ENCODE results near the gene ARMH3. TPM values are rescaled to one million over a fixed set of nuclear protein-coding genes. Genes with fewer than 3 reads are reported as not detected.

The ARMH3 gene
- total RNA-seq, 1 experiment from 2014 or later = 17.1 TPM

DNA sequence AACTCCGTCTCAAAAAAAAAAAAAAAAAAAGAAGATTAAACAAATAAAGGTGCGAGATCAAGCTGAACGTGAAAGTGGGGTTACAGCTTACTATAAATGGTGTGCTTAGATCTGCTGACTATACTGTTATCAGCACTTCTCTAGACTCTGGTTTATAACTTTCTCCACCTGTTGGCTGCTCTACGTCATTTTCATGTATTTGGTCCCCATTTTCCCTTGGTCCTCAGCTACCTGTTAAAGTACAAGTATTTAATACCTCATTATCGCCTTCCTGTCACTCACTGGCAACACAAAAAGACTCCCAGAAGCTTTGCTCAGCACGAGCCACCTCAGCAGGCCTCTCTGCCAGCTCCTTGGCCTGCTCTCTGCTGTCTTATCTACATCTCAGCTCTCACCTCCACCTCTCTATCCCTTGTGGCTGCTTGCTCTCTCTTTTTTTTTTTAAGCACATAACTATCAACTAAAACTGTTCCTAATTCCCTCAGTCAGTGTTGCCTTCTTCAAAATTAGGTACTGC, 95.0 kb downstream of the ARMH3 start:
- no peaks in the 10 kb centered on the region for H3K9me3 Mint-ChIP-seq
- DNase-seq (ENCODE audit: low spot score) = no peak
- POLR2A ChIA-PET = interaction anchor here (0.6 kb wide), 1 partner anchor 37 kb away, joined by 3 read pairs; no protein-coding TSS in a partner anchor
- no peaks in the 10 kb centered on the region for H3K4me1 Mint-ChIP-seq
- H3K4me3 Mint-ChIP-seq = no peak overlapping the region
- H3K27ac Mint-ChIP-seq = no peak overlapping the region
- ATAC-seq = no peak
- CTCF ChIA-PET = interaction anchor here (0.7 to 1.8 kb wide), 5 partner anchors 10 to 171 kb away, joined by 3 to 12 read pairs (median 8); no protein-coding TSS in a partner anchor
- TF ChIP-seq ZBTB21 (CRISPR knock-in tag; IDR thresholded peaks at IDR 0.05; ENCODE audit: borderline replicate concordance) (no peak), FOXJ3 (CRISPR knock-in tag; IDR thresholded peaks at IDR 0.05; ENCODE audit: borderline replicate concordance) (no peak), ZNF138 (CRISPR knock-in tag; conservative IDR thresholded peaks at IDR 0.05) (no peak), PRRX2 (CRISPR knock-in tag; IDR thresholded peaks at IDR 0.05) (no peak)
- TF ChIP-seq, protein P1, sequence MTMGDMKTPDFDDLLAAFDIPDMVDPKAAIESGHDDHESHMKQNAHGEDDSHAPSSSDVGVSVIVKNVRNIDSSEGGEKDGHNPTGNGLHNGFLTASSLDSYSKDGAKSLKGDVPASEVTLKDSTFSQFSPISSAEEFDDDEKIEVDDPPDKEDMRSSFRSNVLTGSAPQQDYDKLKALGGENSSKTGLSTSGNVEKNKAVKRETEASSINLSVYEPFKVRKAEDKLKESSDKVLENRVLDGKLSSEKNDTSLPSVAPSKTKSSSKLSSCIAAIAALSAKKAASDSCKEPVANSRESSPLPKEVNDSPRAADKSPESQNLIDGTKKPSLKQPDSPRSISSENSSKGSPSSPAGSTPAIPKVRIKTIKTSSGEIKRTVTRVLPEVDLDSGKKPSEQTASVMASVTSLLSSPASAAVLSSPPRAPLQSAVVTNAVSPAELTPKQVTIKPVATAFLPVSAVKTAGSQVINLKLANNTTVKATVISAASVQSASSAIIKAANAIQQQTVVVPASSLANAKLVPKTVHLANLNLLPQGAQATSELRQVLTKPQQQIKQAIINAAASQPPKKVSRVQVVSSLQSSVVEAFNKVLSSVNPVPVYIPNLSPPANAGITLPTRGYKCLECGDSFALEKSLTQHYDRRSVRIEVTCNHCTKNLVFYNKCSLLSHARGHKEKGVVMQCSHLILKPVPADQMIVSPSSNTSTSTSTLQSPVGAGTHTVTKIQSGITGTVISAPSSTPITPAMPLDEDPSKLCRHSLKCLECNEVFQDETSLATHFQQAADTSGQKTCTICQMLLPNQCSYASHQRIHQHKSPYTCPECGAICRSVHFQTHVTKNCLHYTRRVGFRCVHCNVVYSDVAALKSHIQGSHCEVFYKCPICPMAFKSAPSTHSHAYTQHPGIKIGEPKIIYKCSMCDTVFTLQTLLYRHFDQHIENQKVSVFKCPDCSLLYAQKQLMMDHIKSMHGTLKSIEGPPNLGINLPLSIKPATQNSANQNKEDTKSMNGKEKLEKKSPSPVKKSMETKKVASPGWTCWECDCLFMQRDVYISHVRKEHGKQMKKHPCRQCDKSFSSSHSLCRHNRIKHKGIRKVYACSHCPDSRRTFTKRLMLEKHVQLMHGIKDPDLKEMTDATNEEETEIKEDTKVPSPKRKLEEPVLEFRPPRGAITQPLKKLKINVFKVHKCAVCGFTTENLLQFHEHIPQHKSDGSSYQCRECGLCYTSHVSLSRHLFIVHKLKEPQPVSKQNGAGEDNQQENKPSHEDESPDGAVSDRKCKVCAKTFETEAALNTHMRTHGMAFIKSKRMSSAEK (CRISPR knock-in tag; IDR thresholded peaks at IDR 0.05; ENCODE audit: borderline replicate concordance) = no peak
- H3K27me3 Mint-ChIP-seq (ENCODE audit: low read depth) = no peaks in the 10 kb centered on the region
- H3K36me3 Mint-ChIP-seq = peaks cover 9% of the 10 kb centered on the region

GRCh38 chr10:101959346-101959916, 96.5 kb downstream of the ARMH3 start:
- H3K9me3 Mint-ChIP-seq = no peaks in the 10 kb centered on the region
- ATAC-seq (no peak), DNase-seq (ENCODE audit: low spot score) (no peak)
- H3K27ac Mint-ChIP-seq = 0 out of 2 replicates have a peak overlapping the region, but pooled peaks have one; percentile 57
- no peak overlapping the region for H3K4me3 Mint-ChIP-seq
- H3K4me1 Mint-ChIP-seq = no peaks in the 10 kb centered on the region
- no peak for TF ChIP-seq GTF2I (CRISPR knock-in tag; conservative IDR thresholded peaks at IDR 0.05)
- TF ChIP-seq SMAD3 (CRISPR knock-in tag; IDR thresholded peaks at IDR 0.05; ENCODE audit: borderline replicate concordance) = no peak
- no peak for TF ChIP-seq CDX4 (CRISPR knock-in tag; IDR thresholded peaks at IDR 0.05; ENCODE audit: borderline replicate concordance)
- H3K27me3 Mint-ChIP-seq (ENCODE audit: low read depth) = no peaks in the 10 kb centered on the region
- POLR2A ChIA-PET = no interaction called here
- H3K36me3 Mint-ChIP-seq = peaks cover 9% of the 10 kb centered on the region
- CTCF ChIA-PET = interaction anchor here (1.8 to 5.0 kb wide), 4 partner anchors 50 to 119 kb away, joined by 7 to 20 read pairs (median 12); no protein-coding TSS in a partner anchor

DNA sequence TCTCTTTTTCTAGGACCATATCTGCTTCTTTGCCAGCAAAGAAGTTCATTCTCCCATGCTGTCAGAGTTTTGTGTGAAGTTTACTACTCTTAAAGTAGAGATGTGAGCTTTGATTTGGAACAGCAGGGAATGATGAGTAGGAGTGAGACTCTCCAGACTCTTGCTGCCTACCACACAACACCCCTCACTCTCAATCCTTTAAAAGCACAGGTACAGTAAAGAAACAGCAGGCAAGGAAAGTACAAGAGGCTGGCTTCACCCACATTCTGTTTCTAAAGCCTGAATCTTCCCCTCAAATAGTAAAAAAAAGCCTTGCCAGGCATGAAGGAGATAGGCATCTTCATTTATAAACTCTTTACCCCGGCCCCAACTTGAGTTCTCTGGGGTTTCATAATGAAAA, 97.3 kb downstream of the ARMH3 start:
- peaks cover 10% of the 10 kb centered on the region for H3K36me3 Mint-ChIP-seq
- POLR2A ChIA-PET = no interaction called here
- H3K27me3 Mint-ChIP-seq (ENCODE audit: low read depth) = no peaks in the 10 kb centered on the region
- no peaks in the 10 kb centered on the region for H3K4me1 Mint-ChIP-seq
- no peak for TF ChIP-seq PRRX2 (CRISPR knock-in tag; IDR thresholded peaks at IDR 0.05)
- TF ChIP-seq, protein P2, sequence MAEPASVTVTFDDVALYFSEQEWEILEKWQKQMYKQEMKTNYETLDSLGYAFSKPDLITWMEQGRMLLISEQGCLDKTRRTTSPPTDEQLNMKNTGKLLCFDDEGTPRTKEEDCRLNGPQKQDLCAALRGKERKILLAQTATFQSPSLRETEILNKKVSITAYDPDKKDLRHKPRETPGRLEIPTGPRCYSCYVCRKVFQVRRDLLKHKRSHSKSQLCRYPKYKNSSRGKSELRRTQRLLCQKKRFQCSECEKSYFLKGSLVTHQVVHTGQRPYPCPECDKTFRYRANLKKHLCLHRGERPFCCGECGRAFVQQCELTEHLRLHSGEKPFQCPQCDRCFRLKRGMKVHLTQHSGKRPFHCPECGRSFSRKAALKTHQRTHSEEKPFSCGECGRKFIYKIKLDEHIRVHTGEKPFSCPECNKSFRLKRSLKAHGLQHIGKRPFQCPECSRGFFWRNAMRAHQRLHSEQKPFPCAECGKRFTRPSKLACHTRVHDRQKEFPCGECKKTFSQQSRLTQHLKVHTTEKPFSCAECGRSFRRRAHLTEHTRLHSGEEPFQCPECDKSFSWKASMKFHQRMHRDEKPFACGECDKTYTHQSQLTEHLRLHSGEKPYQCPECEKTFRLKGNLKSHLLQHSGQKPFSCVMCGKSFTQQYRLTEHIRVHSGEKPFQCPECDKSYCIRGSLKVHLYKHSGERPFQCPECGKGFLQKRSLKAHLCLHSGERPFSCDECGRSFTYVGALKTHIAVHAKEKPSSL (CRISPR knock-in tag; conservative IDR thresholded peaks at IDR 0.05) = no peak
- TF ChIP-seq, protein P3, sequence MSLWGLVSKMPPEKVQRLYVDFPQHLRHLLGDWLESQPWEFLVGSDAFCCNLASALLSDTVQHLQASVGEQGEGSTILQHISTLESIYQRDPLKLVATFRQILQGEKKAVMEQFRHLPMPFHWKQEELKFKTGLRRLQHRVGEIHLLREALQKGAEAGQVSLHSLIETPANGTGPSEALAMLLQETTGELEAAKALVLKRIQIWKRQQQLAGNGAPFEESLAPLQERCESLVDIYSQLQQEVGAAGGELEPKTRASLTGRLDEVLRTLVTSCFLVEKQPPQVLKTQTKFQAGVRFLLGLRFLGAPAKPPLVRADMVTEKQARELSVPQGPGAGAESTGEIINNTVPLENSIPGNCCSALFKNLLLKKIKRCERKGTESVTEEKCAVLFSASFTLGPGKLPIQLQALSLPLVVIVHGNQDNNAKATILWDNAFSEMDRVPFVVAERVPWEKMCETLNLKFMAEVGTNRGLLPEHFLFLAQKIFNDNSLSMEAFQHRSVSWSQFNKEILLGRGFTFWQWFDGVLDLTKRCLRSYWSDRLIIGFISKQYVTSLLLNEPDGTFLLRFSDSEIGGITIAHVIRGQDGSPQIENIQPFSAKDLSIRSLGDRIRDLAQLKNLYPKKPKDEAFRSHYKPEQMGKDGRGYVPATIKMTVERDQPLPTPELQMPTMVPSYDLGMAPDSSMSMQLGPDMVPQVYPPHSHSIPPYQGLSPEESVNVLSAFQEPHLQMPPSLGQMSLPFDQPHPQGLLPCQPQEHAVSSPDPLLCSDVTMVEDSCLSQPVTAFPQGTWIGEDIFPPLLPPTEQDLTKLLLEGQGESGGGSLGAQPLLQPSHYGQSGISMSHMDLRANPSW (CRISPR knock-in tag; conservative IDR thresholded peaks at IDR 0.05; ENCODE audit: low read depth) = no peak
- no peak for TF ChIP-seq OVOL2 (CRISPR knock-in tag; IDR thresholded peaks at IDR 0.05; ENCODE audit: borderline replicate concordance)
- TF ChIP-seq, protein P4, sequence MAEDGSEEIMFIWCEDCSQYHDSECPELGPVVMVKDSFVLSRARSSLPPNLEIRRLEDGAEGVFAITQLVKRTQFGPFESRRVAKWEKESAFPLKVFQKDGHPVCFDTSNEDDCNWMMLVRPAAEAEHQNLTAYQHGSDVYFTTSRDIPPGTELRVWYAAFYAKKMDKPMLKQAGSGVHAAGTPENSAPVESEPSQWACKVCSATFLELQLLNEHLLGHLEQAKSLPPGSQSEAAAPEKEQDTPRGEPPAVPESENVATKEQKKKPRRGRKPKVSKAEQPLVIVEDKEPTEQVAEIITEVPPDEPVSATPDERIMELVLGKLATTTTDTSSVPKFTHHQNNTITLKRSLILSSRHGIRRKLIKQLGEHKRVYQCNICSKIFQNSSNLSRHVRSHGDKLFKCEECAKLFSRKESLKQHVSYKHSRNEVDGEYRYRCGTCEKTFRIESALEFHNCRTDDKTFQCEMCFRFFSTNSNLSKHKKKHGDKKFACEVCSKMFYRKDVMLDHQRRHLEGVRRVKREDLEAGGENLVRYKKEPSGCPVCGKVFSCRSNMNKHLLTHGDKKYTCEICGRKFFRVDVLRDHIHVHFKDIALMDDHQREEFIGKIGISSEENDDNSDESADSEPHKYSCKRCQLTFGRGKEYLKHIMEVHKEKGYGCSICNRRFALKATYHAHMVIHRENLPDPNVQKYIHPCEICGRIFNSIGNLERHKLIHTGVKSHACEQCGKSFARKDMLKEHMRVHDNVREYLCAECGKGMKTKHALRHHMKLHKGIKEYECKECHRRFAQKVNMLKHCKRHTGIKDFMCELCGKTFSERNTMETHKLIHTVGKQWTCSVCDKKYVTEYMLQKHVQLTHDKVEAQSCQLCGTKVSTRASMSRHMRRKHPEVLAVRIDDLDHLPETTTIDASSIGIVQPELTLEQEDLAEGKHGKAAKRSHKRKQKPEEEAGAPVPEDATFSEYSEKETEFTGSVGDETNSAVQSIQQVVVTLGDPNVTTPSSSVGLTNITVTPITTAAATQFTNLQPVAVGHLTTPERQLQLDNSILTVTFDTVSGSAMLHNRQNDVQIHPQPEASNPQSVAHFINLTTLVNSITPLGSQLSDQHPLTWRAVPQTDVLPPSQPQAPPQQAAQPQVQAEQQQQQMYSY (CRISPR knock-in tag; IDR thresholded peaks at IDR 0.05) = no peak
- TF ChIP-seq, protein P5, sequence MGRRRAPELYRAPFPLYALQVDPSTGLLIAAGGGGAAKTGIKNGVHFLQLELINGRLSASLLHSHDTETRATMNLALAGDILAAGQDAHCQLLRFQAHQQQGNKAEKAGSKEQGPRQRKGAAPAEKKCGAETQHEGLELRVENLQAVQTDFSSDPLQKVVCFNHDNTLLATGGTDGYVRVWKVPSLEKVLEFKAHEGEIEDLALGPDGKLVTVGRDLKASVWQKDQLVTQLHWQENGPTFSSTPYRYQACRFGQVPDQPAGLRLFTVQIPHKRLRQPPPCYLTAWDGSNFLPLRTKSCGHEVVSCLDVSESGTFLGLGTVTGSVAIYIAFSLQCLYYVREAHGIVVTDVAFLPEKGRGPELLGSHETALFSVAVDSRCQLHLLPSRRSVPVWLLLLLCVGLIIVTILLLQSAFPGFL (CRISPR knock-in tag; IDR thresholded peaks at IDR 0.05; ENCODE audit: borderline replicate concordance) = no peak
- no peak for TF ChIP-seq GTF2I (CRISPR knock-in tag; conservative IDR thresholded peaks at IDR 0.05)
- H3K9me3 Mint-ChIP-seq = no peaks in the 10 kb centered on the region
- DNase-seq (ENCODE audit: low spot score) (no peak), ATAC-seq (no peak)
- CTCF ChIA-PET = interaction anchor here (2.2 to 5.0 kb wide), 3 partner anchors 51 to 118 kb away, joined by 7 to 20 read pairs (median 11); no protein-coding TSS in a partner anchor
- H3K4me3 Mint-ChIP-seq = no peak overlapping the region
- no peak overlapping the region for H3K27ac Mint-ChIP-seq
